HCT116 (cell line): ENCODE data around the gene VPS9D1.

ENCODE experiments used
- CTCF ChIP-seq, 3 experiments: fragments of 200-600 bp in 1 of 3; sonication (generic) in 1 of 3; IDR thresholded peaks in 2 of 3; conservative IDR thresholded peaks in 1 of 3; 2 replicates each; pipeline ENCODE4 v1.5.1; 2012 to 2017; ENCODE audit warnings: low read depth in 2 of 3, low read length in 2 of 3, antibody characterized with exemption in 1 of 3, borderline replicate concordance in 1 of 3, control low read depth in 1 of 3, mild to moderate bottlenecking in 1 of 3, mixed read lengths in 1 of 3, mixed run types in 1 of 3, moderate library complexity in 1 of 3; ENCODE audit not compliant: insufficient read depth in 1 of 3
- JUND ChIP-seq: IDR thresholded peaks from 2 replicates; pipeline ENCODE4 v1.6.1; 2012
- POLR2A ChIP-seq: IDR thresholded peaks from 2 replicates; pipeline ENCODE4 v1.7.0; 2011; ENCODE audit warnings: borderline replicate concordance; ENCODE audit not compliant: insufficient read depth, insufficient read length; ENCODE audit errors: extremely low read depth
- SP1 ChIP-seq: IDR thresholded peaks from 2 replicates; pipeline ENCODE4 v1.6.1; 2012; ENCODE audit warnings: low read depth

DNA sequence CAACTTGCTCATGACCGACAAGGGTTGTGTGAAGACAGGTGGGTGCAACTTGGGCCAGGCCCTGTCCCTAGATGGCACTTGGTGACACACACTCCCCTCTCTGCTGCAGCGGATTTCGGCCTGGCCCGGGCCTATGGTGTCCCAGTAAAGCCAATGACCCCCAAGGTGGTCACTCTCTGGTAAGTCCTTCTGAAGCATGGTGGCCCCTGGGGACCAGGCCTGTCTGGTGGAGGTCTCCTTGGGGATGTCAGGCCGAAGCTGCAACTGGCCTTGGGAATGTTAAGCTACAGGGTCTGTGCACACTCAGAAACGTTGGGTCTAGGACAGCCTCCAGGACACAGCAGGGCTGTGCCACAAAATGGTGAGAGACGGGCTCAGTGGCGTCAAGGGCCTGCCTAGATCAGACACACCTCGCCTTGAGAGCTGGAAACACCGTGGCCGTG is 27.4 kb downstream of the VPS9D1 start:
- TF ChIP-seq JUND: no peak
- TF ChIP-seq POLR2A: no peak
- TF ChIP-seq SP1: no peak
- TF ChIP-seq CTCF (IDR thresholded peaks at IDR 0.05 in 2 of 3, conservative IDR thresholded peaks at IDR 0.05 in 1 of 3; ENCODE audit: borderline replicate concordance in 1 of 3, insufficient read depth in 1 of 3, low read depth in 2 of 3, low read length in 2 of 3): no peak
